GM18867 (cell line): ENCODE measurements around the gene PCDHB10.
"Not testable (repeated sequence)": the region's sequence is repeated elsewhere in the genome, so short reads cannot be mapped to it uniquely, and the experiment has no call there.

Experiments
- ATAC-seq: cut with Tn5 transposase; IDR thresholded peaks from one replicate; pipeline ENCODE4 v1.9.1; 2021; ENCODE audit warnings: mild to moderate bottlenecking, moderate library complexity; ENCODE audit not compliant: unreplicated experiment

PCDHB10 gene

DNA sequence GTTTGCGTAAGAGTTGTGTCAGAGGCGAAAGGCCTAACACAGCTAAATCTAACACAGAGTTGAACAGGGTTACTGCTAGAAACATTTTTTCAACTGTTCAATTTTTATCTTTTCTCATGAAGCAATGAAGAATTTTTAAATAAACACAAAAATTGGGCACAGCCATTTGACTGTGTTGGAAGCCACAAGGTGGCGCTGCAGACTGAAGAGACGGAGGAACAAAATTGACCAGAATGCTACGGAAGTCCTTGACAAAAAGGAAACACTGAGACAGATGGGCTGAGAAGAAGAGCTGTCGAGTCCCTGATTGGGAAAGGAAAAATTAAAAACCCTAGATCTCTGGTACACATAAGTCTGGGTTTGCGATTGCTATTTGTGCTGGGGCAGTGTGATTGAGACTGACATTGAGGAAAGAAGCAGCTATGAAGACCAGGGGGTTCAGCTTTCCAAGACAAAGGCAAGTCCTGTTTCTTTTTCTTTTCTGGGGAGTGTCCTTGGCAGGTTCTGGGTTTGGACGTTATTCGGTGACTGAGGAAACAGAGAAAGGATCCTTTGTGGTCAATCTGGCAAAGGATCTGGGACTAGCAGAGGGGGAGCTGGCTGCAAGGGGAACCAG, 5.1 kb upstream of the PCDHB10 start, which contains the start of gene PCDHB9:
Gene PCDHB9, plus strand, starts transcription at position 265 of the 616 bp plus-strand sequence. Its CDS starts 158 bp downstream, at position 423.
- ATAC-seq = no peak

DNA sequence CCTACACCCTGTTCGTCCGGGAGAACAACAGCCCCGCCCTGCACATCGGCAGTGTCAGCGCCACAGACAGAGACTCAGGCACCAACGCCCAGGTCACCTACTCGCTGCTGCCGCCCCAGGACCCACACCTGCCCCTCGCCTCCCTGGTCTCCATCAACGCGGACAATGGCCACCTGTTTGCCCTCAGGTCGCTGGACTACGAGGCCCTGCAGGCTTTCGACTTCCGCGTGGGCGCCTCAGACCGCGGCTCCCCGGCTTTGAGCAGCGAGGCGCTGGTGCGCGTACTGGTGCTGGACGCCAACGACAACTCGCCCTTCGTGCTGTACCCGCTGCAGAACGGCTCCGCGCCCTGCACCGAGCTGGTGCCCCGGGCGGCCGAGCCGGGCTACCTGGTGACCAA, 3.5 kb upstream of the PCDHB10 start:
- not testable (repeated sequence) for ATAC-seq

DNA sequence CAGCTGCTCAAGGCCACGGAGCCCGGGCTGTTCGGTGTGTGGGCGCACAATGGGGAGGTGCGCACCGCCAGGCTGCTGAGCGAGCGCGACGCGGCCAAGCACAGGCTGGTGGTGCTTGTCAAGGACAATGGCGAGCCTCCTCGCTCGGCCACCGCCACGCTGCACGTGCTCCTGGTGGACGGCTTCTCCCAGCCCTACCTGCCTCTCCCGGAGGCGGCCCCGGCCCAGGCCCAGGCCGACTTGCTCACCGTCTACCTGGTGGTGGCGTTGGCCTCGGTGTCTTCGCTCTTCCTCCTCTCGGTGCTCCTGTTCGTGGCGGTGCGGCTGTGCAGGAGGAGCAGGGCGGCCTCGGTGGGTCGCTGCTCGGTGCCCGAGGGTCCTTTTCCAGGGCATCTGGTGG, 3.0 kb upstream of the PCDHB10 start:
- ATAC-seq = not testable (repeated sequence)

DNA sequence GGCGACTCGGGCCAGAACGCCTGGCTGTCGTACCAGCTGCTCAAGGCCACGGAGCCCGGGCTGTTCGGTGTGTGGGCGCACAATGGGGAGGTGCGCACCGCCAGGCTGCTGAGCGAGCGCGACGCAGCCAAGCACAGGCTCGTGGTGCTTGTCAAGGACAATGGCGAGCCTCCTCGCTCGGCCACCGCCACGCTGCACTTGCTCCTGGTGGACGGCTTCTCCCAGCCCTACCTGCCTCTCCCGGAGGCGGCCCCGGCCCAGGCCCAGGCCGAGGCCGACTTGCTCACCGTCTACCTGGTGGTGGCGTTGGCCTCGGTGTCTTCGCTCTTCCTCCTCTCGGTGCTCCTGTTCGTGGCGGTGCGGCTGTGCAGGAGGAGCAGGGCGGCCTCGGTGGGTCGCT, 2.2 kb downstream of the PCDHB10 start:
- ATAC-seq = not testable (repeated sequence)

DNA sequence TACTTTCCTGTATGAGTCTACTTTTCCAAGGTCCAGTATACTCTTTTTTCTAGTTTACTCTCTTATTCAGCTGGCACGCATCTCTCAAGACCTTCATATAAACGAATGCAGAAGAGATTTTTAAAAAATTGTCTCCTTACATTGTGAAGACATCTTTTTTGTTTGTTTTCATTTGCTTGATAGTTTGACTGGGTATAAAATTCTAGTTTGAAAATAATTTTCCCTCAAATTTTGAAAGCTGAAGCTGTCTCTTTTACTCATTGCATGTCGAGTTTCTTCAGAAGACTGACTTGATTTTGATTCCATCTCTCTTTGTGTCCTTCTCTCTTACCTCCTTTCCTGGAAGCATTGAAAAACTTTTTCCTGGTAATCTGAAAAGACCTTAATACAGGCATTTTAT, 4.2 kb downstream of the PCDHB10 start:
- ATAC-seq = no peak

DNA sequence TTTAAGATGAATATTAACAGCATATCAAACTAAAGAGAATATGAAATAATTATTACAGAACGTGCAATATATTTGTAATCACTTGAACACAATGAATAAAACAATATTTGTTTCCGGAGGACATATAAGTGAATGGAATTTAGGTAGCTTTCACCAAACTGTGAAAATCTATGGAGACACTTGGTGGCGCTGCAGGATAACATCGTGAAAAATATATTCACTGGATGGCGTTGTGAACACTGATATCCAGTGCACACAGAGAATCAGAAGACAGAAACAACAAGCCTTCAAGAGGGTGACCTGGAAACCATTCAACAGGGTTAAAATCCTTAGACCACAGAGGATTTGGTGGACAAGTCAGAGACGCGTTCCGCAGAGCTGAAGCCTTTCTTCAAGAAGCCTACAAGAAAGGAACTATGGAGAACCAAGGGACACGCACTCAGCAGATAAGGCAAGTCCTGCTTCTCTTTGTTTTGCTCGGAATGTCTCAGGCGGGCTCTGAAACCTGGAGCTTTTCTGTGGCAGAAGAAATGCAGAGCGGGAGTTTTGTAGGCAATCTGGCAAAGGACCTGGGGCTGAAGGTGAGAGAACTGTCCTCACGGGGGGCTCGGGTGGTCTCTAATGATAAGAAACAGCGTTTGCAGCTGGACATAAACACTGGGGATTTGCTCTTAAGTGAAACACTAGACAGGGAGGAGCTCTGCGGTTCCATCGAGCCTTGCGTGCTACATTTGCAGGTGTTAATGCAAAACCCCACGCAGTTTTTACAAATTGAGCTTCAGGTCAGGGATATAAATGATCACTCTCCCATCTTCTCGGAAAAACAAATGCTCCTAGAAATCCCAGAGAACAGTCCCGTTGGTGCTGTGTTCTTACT, 7.4 kb downstream of the PCDHB10 start, which contains the start of gene PCDHB11:
Gene PCDHB11, plus strand, starts transcription at position 269 of the 877 bp plus-strand sequence. Its CDS starts 148 bp downstream, at position 417.
- ATAC-seq = no peak

DNA sequence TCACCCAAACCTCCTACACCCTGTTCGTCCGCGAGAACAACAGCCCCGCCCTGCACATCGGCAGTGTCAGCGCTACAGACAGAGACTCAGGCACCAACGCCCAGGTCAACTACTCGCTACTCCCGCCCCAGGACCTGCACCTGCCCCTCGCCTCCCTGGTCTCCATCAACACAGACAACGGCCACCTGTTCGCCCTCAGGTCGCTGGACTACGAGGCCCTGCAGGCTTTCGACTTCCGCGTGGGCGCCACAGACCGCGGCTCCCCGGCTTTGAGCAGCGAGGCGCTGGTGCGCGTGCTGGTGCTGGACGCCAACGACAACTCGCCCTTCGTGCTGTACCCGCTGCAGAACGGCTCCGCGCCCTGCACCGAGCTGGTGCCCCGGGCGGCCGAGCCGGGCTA, 9.0 kb downstream of the PCDHB10 start:
- not testable (repeated sequence) for ATAC-seq

DNA sequence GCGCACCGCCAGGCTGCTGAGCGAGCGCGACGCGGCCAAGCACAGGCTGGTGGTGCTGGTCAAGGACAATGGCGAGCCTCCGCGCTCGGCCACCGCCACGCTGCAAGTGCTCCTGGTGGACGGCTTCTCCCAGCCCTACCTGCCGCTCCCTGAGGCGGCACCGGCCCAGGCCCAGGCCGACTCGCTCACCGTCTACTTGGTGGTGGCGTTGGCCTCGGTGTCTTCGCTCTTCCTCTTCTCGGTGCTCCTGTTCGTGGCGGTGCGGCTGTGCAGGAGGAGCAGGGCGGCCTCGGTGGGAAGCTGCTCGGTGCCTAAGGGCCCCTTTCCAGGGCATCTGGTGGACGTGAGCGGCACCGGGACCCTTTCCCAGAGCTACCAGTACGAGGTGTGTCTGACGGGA, 9.5 kb downstream of the PCDHB10 start:
- ATAC-seq = not testable (repeated sequence)

DNA sequence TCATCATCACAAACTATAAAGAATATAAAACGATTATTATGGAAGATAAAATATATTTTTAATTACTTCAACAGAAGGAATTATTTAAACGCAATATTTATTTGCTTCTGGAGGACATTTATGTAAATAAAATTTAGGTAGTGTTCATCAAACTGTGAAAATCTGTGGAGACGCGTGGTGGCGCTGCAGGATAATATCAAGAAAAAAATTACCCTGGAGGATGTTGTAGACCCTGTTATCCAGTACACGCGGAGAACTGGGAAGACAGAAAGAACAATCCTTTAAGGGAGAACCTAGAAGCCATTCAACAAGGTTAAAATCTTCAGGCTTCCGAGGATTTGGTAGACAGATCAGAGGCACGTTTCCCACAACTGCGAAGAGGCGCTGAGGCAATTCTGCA, 16.3 kb downstream of the PCDHB10 start, which contains the start of gene PCDHB12:
Gene PCDHB12, plus strand, starts transcription at position 242 of the 400 bp plus-strand sequence. CDS start 189 bp downstream, outside the sequence.
- ATAC-seq = no peak

DNA sequence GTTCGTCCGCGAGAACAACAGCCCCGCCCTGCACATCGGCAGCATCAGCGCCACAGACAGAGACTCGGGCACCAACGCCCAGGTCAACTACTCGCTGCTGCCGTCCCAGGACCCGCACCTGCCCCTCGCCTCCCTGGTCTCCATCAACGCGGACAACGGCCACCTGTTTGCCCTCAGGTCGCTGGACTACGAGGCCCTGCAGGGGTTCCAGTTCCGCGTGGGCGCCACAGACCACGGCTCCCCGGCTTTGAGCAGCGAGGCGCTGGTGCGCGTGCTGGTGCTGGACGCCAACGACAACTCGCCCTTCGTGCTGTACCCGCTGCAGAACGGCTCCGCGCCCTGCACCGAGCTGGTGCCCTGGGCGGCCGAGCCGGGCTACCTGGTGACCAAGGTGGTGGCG, 18.1 kb downstream of the PCDHB10 start:
- ATAC-seq = not testable (repeated sequence)

DNA sequence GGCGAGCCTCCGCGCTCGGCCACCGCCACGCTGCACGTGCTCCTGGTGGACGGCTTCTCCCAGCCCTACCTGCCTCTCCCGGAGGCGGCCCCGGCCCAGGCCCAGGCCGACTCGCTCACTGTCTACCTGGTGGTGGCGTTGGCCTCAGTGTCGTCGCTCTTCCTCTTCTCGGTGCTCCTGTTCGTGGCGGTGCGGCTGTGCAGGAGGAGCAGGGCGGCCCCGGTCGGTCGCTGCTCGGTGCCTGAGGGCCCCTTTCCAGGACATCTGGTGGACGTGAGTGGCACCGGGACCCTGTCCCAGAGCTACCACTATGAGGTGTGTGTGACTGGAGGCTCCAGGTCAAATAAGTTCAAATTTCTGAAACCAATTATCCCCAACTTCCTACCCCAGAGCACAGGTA, 18.7 kb downstream of the PCDHB10 start:
- ATAC-seq = not testable (repeated sequence)

DNA sequence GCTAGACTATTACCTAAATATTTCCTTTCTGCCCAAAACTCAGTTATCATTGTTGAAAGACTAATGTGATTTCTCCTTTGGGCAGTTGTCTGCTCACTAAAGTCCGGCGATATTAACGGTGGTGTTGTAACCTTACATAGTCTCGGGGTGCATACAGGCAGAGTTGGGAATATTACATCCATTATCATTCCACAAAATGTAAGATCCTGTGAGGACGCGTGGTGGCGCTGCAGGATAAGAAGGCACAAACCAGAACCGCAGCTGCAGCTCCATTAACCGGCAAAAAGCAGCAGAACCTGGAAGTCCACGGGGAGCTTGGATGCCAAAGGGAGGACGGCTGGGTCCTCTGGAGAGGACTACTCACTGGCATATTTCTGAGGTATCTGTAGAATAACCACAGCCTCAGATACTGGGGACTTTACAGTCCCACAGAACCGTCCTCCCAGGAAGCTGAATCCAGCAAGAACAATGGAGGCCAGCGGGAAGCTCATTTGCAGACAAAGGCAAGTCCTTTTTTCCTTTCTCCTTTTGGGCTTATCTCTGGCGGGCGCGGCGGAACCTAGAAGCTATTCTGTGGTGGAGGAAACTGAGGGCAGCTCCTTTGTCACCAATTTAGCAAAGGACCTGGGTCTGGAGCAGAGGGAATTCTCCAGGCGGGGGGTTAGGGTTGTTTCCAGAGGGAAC, 21.6 kb downstream of the PCDHB10 start, which contains the start of gene PCDHB13:
Gene PCDHB13, plus strand, starts transcription at position 264 of the 684 bp plus-strand sequence. Its CDS starts 205 bp downstream, at position 469.
- not testable (repeated sequence) for ATAC-seq

DNA sequence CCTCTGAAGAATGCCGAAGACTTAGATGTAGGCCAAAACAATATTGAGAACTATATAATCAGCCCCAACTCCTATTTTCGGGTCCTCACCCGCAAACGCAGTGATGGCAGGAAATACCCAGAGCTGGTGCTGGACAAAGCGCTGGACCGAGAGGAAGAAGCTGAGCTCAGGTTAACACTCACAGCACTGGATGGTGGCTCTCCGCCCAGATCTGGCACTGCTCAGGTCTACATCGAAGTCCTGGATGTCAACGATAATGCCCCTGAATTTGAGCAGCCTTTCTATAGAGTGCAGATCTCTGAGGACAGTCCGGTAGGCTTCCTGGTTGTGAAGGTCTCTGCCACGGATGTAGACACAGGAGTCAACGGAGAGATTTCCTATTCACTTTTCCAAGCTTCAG, 22.4 kb downstream of the PCDHB10 start:
- ATAC-seq = not testable (repeated sequence)

DNA sequence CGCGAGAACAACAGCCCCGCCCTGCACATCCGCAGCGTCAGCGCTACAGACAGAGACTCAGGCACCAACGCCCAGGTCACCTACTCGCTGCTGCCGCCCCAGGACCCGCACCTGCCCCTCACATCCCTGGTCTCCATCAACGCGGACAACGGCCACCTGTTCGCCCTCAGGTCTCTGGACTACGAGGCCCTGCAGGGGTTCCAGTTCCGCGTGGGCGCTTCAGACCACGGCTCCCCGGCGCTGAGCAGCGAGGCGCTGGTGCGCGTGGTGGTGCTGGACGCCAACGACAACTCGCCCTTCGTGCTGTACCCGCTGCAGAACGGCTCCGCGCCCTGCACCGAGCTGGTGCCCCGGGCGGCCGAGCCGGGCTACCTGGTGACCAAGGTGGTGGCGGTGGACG, 23.4 kb downstream of the PCDHB10 start:
- ATAC-seq = not testable (repeated sequence)

DNA sequence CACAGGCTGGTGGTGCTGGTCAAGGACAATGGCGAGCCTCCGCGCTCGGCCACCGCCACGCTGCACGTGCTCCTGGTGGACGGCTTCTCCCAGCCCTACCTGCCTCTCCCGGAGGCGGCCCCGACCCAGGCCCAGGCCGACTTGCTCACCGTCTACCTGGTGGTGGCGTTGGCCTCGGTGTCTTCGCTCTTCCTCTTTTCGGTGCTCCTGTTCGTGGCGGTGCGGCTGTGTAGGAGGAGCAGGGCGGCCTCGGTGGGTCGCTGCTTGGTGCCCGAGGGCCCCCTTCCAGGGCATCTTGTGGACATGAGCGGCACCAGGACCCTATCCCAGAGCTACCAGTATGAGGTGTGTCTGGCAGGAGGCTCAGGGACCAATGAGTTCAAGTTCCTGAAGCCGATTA, 23.9 kb downstream of the PCDHB10 start:
- not testable (repeated sequence) for ATAC-seq

DNA sequence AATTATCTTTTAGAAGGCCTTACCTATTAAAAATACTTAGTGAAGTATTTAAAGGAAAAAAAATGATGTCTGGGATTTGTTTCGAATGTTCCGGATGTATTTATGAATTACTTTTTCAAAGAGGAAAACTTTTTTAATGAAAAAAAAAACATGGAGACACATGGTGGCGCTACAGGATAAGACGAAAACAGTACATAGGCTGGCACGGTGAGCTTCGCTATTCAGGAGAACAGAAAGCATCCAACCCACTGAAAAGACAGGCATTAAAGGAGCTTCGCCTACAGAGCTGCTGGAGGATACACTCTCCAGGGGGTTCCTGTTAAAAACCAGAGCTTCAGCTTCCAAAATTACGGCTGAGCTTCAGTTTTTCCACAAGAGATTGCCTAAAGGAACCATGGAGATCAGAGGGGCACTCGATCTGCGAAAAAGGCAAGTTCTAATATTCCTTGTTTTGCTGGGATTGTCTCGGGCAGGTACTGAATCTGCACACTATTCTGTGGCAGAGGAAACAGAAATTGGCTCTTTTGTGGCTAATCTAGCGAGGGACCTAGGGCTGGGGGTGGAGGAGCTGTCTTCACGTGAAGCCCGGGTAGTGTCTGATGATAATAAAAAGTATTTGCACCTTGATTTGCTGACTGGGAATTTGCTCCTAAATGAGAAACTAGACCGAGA, 31.1 kb downstream of the PCDHB10 start, which contains the start of gene PCDHB14:
Gene PCDHB14, plus strand, starts transcription at position 232 of the 672 bp plus-strand sequence. Its CDS starts 163 bp downstream, at position 395.
- ATAC-seq = no peak

DNA sequence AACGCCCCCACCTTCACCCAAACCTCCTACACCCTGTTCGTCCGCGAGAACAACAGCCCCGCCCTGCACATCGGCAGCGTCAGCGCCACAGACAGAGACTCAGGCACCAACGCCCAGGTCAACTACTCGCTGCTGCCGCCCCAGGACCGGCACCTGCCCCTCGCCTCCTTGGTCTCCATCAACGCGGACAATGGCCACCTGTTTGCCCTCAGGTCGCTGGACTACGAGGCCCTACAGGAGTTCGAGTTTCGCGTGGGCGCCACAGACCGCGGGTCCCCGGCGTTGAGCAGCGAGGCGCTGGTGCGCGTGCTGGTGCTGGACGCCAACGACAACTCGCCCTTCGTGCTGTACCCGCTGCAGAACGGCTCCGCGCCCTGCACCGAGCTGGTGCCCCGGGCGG, 32.7 kb downstream of the PCDHB10 start:
- not testable (repeated sequence) for ATAC-seq

DNA sequence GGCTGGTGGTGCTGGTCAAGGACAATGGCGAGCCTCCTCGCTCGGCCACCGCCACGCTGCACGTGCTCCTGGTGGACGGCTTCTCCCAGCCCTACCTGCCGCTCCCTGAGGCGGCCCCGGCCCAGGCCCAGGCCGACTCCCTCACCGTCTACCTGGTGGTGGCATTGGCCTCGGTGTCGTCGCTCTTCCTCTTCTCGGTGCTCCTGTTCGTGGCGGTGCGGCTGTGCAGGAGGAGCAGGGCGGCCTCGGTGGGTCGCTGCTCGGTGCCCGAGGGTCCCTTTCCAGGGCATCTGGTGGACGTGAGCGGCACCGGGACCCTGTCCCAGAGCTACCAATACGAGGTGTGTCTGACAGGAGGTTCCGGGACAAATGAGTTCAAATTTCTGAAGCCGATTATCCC, 33.3 kb downstream of the PCDHB10 start:
- not testable (repeated sequence) for ATAC-seq

DNA sequence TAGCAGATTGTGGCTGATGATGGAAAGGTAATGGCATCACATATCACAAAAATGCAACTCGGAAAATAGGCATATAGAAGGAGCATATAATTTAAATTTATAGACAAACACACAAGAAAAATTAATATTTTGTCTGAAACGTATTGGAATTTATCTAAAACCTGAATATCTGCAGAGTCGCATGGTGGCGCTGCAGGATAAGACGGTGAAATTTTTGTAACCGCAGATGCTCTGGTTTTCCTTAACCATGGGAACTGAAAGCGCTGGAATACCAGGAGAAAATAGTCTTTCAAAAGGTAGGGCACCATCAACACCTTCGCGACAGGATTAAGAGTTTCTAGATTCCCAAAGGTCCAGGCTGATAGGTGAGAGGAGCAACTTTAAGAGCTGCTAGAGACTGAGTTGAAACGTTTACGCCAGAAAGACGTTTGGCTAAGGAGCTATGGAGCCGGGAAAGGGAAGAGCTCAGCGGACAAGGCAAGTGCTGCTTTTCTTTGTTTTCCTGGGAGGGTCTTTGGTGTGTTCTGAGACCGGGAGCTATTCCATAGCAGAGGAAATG, 42.0 kb downstream of the PCDHB10 start:
- no peak for ATAC-seq

DNA sequence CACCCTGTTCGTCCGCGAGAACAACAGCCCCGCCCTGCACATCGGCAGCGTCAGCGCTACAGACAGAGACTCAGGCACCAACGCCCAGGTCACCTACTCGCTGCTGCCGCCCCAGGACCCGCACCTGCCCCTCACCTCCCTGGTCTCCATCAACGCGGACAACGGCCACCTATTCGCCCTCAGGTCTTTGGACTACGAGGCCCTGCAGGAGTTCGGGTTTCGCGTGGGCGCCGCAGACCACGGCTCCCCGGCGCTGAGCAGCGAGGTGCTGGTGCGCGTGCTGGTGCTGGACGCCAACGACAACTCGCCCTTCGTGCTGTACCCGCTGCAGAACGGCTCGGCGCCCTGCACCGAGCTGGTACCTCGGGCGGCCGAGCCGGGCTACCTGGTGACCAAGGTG, 43.8 kb downstream of the PCDHB10 start:
- not testable (repeated sequence) for ATAC-seq
